Fibroblast of villous mesenchyme (primary cell): ENCODE results near the gene MGLL. TPM values are rescaled to one million over a fixed set of nuclear protein-coding genes. Genes with fewer than 3 reads are reported as not detected.

Experiments
- DNase-seq: peaks from one replicate; pipeline ENCODE4 v3.0.0-alpha.2; 2010; ENCODE audit warnings: low read depth
- H3K4me3 ChIP-seq: 2 replicates; pipeline ENCODE4 v1.5.1; 2011; ENCODE audit warnings: low read depth, mild to moderate bottlenecking, low read length
- total RNA-seq: library from RNA; depleted of rRNA; stranded (reverse); fragments of >200 nt; gene quantifications from 2 replicates; pipeline ENCODE4 v1.2.3, GENCODE V29; 2012
- TF ChIP-seq, protein P1 (sequence below): IDR thresholded peaks from 2 replicates; pipeline ENCODE4 v1.5.1; 2012; ENCODE audit warnings: low read depth, mild to moderate bottlenecking, low read length; ENCODE audit not compliant: insufficient read depth

Gene MGLL
- total RNA-seq, 1 donor: 141 TPM

DNA sequence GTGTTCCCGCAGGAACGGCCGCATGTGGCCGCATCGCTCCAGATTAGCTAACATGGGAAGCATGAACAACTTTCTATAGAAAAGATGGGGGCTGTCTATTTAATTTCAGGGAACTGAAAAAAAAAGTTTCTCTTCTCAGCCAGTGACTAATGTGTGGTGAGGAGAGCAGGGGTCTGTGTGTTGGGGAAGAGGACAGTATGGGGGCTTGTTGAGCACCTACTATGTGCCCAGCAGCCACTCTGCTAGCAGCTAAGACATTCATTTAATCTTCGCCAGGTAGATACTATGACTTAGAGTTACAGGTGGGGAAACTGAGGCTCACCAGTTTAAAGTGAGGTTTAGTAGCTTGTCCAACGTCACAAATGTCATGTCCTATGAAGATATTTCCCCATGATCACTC is 56.6 kb downstream of the MGLL start:
- TF ChIP-seq, protein P1, sequence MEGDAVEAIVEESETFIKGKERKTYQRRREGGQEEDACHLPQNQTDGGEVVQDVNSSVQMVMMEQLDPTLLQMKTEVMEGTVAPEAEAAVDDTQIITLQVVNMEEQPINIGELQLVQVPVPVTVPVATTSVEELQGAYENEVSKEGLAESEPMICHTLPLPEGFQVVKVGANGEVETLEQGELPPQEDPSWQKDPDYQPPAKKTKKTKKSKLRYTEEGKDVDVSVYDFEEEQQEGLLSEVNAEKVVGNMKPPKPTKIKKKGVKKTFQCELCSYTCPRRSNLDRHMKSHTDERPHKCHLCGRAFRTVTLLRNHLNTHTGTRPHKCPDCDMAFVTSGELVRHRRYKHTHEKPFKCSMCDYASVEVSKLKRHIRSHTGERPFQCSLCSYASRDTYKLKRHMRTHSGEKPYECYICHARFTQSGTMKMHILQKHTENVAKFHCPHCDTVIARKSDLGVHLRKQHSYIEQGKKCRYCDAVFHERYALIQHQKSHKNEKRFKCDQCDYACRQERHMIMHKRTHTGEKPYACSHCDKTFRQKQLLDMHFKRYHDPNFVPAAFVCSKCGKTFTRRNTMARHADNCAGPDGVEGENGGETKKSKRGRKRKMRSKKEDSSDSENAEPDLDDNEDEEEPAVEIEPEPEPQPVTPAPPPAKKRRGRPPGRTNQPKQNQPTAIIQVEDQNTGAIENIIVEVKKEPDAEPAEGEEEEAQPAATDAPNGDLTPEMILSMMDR: no peak
- DNase-seq: no peak
- no peak overlapping the region for H3K4me3 ChIP-seq

DNA sequence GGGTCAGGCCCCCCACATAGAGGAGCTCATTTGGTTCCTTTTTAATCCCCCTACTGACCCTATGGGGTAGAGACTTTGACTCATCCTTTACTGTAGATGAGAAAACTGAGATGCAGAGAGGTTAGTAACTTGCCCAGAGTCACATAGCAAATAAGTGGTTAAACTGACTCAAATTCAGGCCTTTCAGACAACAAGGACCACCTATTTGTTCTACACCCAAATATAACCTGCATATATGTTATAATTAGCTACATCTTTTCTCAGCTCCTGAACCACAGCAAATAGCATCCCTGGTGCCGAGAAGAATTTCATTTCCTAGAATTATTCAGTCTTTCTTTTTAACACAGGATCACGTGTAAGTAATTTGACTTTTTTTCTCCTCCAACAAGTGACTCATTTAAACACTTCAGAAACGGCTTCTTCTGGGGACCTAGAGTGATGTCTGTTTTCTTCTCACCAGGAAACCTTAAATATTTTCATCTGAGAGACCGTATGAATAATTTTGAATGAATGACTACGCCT is 57.4 kb downstream of the MGLL start:
- TF ChIP-seq, protein P1: no peak
- no peak for DNase-seq
- H3K4me3 ChIP-seq: no peak overlapping the region

DNA sequence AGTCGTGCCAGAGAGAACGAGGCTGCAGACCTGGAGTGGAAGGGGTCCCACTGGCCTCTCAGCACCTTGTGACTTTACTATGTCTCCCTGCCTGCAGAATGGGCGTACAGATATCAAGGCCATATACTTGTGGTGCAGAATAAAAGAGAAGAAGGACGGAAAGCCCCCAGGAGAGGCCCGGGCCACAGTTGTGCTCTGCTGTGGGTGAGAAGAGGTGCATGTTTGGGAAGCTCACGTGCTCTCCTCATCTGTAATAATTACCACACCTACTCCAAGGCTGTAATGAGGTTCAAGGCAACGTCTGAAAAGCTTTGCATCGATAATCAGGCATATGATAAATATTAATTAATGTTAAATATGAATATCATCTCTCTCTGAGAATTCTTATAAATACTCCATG is 58.0 kb downstream of the MGLL start:
- DNase-seq: no peak
- TF ChIP-seq, protein P1: no peak
- no peak overlapping the region for H3K4me3 ChIP-seq

DNA sequence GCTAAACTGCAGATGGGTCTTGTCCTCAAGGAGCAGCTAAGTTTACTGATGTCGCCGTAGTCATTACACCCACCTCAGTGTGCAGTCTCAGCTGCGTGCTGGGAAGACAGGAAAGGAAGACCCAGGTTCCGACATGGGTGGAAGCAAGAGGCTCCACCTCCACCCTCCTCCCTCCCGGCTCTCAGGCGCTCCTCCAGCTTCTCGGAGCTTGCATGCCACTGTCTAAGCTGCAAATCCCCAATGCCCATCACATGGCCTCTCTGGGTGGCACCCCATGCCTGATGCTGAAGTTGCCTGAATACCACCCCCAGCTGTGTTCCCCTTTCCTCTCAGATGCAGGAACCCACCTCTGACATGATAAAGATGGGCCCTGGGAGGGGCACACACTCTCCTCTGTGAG is 58.5 kb downstream of the MGLL start:
- DNase-seq: no peak
- TF ChIP-seq, protein P1: no peak
- no peak overlapping the region for H3K4me3 ChIP-seq

DNA sequence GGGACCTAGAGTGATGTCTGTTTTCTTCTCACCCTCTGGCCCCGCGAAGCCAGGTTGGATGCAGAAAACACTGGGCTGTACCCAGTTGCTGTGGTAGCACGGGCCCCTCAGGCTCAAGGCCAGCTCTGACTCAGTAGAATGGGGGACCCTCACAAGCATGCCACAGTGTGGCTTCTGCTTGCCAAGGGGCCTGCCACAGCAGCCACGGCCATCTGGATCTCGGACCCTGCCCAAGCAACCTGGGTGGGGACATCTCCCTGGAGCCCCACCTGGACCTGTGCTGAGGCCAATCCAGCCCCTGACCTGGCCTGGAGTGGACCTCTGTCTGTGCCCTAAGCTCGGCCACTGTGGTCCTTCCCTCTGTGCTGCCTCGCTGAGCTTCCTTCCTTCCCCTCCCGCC is 59.0 kb downstream of the MGLL start:
- H3K4me3 ChIP-seq: no peak overlapping the region
- TF ChIP-seq, protein P1: no peak
- no peak for DNase-seq

DNA sequence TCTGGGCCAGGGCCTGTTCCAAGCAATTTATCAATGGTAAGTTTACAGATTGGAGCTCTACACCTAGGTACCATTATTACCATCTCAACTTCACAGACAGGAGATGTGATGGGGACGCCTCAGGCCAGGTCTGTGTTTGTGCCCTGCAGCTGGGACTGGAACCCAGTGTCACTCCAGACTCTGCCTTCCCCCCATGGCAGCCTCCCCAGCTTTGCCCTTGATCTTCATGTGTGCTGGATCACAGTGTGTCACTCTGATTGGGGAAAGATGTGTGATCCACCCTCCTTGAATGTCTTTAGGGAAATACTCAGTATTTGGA is 59.6 kb downstream of the MGLL start:
- H3K4me3 ChIP-seq: no peak overlapping the region
- TF ChIP-seq, protein P1: no peak
- no peak for DNase-seq

DNA sequence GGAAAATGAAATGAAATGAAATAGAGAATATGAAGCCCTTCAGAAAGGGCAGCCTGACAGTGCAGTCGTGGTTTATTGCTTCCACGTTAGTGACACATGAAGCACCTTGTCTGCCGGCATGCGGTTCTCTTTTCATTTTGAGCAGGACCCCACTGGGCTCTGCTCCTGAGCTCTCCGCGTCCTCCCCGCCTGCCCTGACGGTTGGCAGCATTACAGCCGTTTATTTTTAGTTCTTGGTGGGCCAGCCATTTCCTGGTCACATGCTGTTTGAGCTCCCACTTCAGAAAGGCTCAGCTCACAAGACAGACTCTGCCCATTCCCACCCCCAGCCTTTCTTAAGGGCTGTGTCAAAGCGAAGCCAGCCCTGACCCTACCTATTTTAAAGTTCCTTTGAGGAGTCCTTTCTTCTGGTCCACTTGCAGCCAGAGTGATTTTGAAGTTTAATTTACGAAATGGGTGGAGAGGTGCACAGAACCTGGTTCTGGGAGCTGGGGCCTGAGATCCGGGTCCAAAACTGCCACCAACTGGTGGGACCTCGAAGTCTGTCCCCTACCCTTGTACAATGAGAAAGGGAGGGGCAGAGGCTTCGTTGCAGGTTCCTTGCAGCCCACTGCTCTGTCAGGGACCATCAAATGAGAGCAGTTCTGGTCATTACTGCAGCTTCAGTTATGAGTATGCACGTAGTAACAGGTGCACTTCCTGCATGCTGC is 60.1 kb downstream of the MGLL start:
- DNase-seq: no peak
- TF ChIP-seq, protein P1: no peak
- H3K4me3 ChIP-seq: no peak overlapping the region
